ENCODE measurements around the gene GRIK5. TPM values are rescaled to one million over a fixed set of nuclear protein-coding genes. Genes with fewer than 3 reads are reported as not detected.
"Not testable (repeated sequence)": the region's sequence is repeated elsewhere in the genome, so short reads cannot be mapped to it uniquely, and the experiment has no call there.

GRIK5 gene
- total RNA-seq, 1 experiment from 2014 or later = 0.07 TPM

GRCh38 chr19:41994994-41995958 is 74.7 kb downstream of the GRIK5 start:
- no peak for DNase-seq (ENCODE audit: extremely low read depth, low read depth)

GRCh38 chr19:41994521-41994971 is 75.5 kb downstream of the GRIK5 start:
- no peak for DNase-seq (ENCODE audit: extremely low read depth, low read depth)

- peak; percentile 25 for DNase-seq (ENCODE audit: extremely low read depth, low read depth)
These were observed 76.2 kb downstream of the GRIK5 start, which contains the start of gene ATP1A3 for GRCh38 chr19:41993612-41994483. TSS of gene ATP1A3 (minus strand) at chr19:41994230. CDS start at chr19:41994076, 154 bp downstream.

- not testable (repeated sequence) for DNase-seq (ENCODE audit: extremely low read depth, low read depth)
These were observed 78.0 kb downstream of the GRIK5 start for GRCh38 chr19:41991925-41992569.

- DNase-seq (ENCODE audit: extremely low read depth, low read depth) = no peak
These were observed 79.0 kb downstream of the GRIK5 start for GRCh38 chr19:41991025-41991424.

- DNase-seq (ENCODE audit: extremely low read depth, low read depth) = no peak
These were observed 79.4 kb downstream of the GRIK5 start for GRCh38 chr19:41990615-41991014.

GRCh38 chr19:41990028-41990427 is 80.0 kb downstream of the GRIK5 start:
- DNase-seq (ENCODE audit: extremely low read depth, low read depth) = no peak

GRCh38 chr19:41988947-41989346 is 81.1 kb downstream of the GRIK5 start:
- no peak for DNase-seq (ENCODE audit: extremely low read depth, low read depth)

- DNase-seq (ENCODE audit: extremely low read depth, low read depth) = no peak
These were observed 82.7 kb downstream of the GRIK5 start for GRCh38 chr19:41987141-41987860.

- DNase-seq (ENCODE audit: extremely low read depth, low read depth) = no peak
These were observed 85.0 kb downstream of the GRIK5 start for GRCh38 chr19:41984961-41985360.

GRCh38 chr19:41981724-41982123 is 88.3 kb downstream of the GRIK5 start:
- no peak for DNase-seq (ENCODE audit: extremely low read depth, low read depth)

GRCh38 chr19:41978470-41978869 is 91.5 kb downstream of the GRIK5 start:
- DNase-seq (ENCODE audit: extremely low read depth, low read depth) = no peak

- DNase-seq (ENCODE audit: extremely low read depth, low read depth) = no peak
These were observed 92.1 kb downstream of the GRIK5 start for GRCh38 chr19:41977916-41978315.

GRCh38 chr19:41974652-41975051 is 95.4 kb downstream of the GRIK5 start:
- DNase-seq (ENCODE audit: extremely low read depth, low read depth) = no peak

GRCh38 chr19:41971363-41971762 is 98.6 kb downstream of the GRIK5 start:
- no peak for DNase-seq (ENCODE audit: extremely low read depth, low read depth)

GRCh38 chr19:41969772-41970458 is 100.1 kb downstream of the GRIK5 start:
- DNase-seq (ENCODE audit: extremely low read depth, low read depth) = no peak

- no peak for DNase-seq (ENCODE audit: extremely low read depth, low read depth)
These were observed 101.0 kb downstream of the GRIK5 start for GRCh38 chr19:41968751-41969595.

GRCh38 chr19:41967054-41967783 is 102.8 kb downstream of the GRIK5 start:
- no peak for DNase-seq (ENCODE audit: extremely low read depth, low read depth)

Data from NCI-H460 (cell line).